HFFc6 (cell line): ENCODE data around the gene RTN4RL1. TPM values are rescaled to one million over a fixed set of nuclear protein-coding genes. Genes with fewer than 3 reads are reported as not detected.

Experiments
- DNase-seq: peaks from one replicate; pipeline ENCODE4 v3.0.0-alpha.2; 2018
- H3K27ac Mint-ChIP-seq: 2 replicates; pipeline ENCODE4 v1.8.0; 2020; ENCODE audit warnings: mild to moderate bottlenecking, mixed read lengths
- H3K27me3 Mint-ChIP-seq: 2 replicates; pipeline ENCODE4 v1.8.0; 2021; ENCODE audit warnings: mild to moderate bottlenecking, moderate library complexity, mixed read lengths; ENCODE audit not compliant: insufficient read depth
- H3K36me3 Mint-ChIP-seq: 2 replicates; pipeline ENCODE4 v1.8.0; 2021; ENCODE audit warnings: low read depth, mixed read lengths
- H3K4me1 Mint-ChIP-seq: 2 replicates; pipeline ENCODE4 v1.8.0; 2020; ENCODE audit warnings: low read depth, mixed read lengths
- H3K4me3 Mint-ChIP-seq: 2 replicates; pipeline ENCODE4 v1.8.0; 2020; ENCODE audit warnings: mild to moderate bottlenecking, moderate library complexity, mixed read lengths
- H3K9me3 Mint-ChIP-seq: 2 replicates; pipeline ENCODE4 v1.8.0; 2020; ENCODE audit warnings: mild to moderate bottlenecking, mixed read lengths
- total RNA-seq, 6 experiments: library from RNA; stranded (reverse); fragmentation: NEBNext Ultra II Directional; extraction: Animal tissue kit (Norgen Biotek cat#: 25700); gene quantifications; 2 replicates in 1 of 6; 3 replicates in 5 of 6; pipeline ENCODE4 v1.2.3, GENCODE V29; 2021
- TF ChIP-seq, protein P1 (sequence below): fragments of 200-600 bp; sonication (generic); IDR thresholded peaks from 2 replicates; pipeline ENCODE4 v1.5.0; 2021; ENCODE audit warnings: antibody characterized with exemption, mild to moderate bottlenecking

RTN4RL1 gene
- total RNA-seq, 6 experiments from 2014 or later = 0.33 to 0.60 (median 0.39) TPM

DNA sequence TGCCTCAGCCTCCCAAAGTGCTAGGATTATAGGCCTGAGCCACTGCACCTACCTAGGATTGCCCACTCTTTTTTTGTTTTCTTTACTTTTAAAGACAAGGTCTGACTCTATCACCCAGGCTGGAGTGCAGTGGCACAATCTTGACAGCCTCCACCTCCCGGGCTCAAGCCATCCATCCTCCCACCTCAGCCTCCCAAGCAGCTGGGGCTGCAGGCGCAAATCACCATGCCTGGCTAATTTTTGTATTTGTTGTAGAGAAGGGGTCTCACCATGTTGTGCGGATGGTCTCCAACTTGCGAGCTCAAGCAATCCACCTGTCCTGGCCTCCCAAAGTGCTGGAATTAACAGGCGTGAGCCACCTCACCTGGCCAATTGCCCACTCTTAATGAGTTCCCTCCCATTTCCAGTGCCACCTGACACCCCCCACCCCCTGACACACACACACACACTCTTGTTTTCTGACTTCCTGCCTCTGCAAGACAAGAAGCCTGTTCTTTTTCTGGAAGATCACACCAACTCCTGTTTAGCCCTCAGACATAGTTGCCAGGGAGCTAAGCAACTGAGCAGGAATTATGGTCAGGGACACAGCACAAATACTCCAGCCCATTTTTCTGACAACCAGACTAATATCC lies 19.2 kb upstream of the RTN4RL1 start:
- H3K27ac Mint-ChIP-seq = peak overlapping the region; percentile 96

DNA sequence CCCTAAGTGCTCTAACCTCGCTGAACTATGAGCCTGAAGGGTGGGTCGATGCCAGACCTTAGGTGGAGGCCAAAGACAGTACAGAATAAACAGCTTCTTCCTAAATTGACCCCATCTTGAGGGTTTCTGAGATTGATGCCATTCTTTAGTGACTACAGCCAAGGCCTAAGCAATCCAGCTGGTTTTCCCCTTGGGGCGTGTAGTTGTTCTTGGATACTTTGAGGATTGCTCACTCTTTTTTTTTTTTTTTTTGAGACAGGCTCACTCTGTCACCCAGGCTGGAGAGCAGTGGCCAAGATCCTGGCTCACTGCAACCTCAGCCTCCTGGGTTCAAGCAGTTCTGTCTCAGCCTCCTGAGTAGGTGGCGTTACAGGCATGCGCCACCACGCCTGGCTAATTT lies 18.7 kb upstream of the RTN4RL1 start:
- H3K4me1 Mint-ChIP-seq = peaks cover 49% of the 10 kb centered on the region
- H3K27me3 Mint-ChIP-seq = no peaks in the 10 kb centered on the region; the same call in none of the 2 replicates
- no peaks in the 10 kb centered on the region for H3K9me3 Mint-ChIP-seq
- peaks cover 27% of the 10 kb centered on the region for H3K36me3 Mint-ChIP-seq
- DNase-seq = peak; percentile 80
- TF ChIP-seq, protein P1, sequence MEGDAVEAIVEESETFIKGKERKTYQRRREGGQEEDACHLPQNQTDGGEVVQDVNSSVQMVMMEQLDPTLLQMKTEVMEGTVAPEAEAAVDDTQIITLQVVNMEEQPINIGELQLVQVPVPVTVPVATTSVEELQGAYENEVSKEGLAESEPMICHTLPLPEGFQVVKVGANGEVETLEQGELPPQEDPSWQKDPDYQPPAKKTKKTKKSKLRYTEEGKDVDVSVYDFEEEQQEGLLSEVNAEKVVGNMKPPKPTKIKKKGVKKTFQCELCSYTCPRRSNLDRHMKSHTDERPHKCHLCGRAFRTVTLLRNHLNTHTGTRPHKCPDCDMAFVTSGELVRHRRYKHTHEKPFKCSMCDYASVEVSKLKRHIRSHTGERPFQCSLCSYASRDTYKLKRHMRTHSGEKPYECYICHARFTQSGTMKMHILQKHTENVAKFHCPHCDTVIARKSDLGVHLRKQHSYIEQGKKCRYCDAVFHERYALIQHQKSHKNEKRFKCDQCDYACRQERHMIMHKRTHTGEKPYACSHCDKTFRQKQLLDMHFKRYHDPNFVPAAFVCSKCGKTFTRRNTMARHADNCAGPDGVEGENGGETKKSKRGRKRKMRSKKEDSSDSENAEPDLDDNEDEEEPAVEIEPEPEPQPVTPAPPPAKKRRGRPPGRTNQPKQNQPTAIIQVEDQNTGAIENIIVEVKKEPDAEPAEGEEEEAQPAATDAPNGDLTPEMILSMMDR = no peak
- H3K27ac Mint-ChIP-seq = peak overlapping the region; percentile 96
- peak overlapping the region; percentile 93 for H3K4me3 Mint-ChIP-seq

More for the DNA sequence above, 19.2 kb upstream of the RTN4RL1 start:
- Mint-ChIP-seq H3K27me3 (no peaks in the 10 kb centered on the region; the same call in none of the 2 replicates), H3K36me3 (peaks cover 27% of the 10 kb centered on the region), H3K9me3 (no peaks in the 10 kb centered on the region), H3K4me3 (peak overlapping the region; percentile 35), H3K4me1 (peaks cover 55% of the 10 kb centered on the region)
- DNase-seq = no peak
- TF ChIP-seq, protein P1 = no peak

DNA sequence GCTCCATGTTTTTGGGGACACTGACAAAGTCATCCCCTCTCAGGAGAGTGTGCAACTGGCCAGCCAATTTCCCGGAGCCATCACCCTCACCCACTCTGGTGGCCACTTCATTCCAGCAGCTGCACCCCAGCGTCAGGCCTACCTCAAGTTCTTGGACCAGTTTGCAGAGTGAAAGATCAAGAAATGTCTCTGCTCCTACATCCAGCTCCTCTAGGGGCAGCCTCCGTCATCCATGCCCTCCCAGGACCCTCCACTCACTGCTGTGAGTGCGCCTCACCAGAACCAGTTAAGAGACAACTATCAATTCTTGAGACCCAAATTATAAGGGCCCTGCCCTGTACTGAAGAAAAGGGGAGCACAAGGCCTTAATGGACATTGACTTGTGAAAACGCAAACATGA lies 17.8 kb upstream of the RTN4RL1 start:
- Mint-ChIP-seq H3K27me3 (no peaks in the 10 kb centered on the region; the same call in none of the 2 replicates), H3K4me1 (peaks cover 41% of the 10 kb centered on the region), H3K27ac (peak overlapping the region; percentile 96), H3K36me3 (peaks cover 34% of the 10 kb centered on the region), H3K4me3 (peak overlapping the region; percentile 93), H3K9me3 (no peaks in the 10 kb centered on the region)
- no peak for DNase-seq
- TF ChIP-seq, protein P1 = no peak; the same call in 1 of the 2 replicates

DNA sequence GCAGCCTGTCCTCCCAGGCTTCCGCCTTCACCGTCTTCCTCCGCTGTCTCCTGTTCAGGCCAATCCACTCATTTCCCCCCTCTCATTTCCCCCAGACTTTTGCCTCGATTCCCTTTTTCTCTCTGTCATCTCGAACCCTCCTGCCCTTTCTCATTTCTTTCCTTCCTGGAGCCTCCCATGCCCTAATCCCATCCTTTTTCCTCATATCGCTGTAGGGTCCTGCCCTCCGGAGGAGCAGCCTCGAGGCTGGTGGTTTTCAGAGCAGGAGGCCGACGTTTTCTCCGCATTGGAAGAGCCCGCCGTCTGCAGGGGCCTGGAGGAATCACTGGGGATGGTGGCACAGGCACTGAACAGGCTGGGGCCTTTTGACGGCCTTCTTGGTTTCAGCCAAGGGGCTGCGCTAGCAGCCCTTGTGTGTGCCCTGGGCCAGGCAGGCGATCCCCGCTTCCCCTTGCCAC lies 17.3 kb upstream of the RTN4RL1 start:
- Mint-ChIP-seq H3K27me3 (no peaks in the 10 kb centered on the region; the same call in none of the 2 replicates), H3K27ac (peak overlapping the region; percentile 96), H3K36me3 (peaks cover 38% of the 10 kb centered on the region), H3K4me1 (peaks cover 41% of the 10 kb centered on the region), H3K4me3 (peak overlapping the region; percentile 93), H3K9me3 (no peaks in the 10 kb centered on the region)
- TF ChIP-seq, protein P1 = no peak; the same call in 1 of the 2 replicates
- DNase-seq = no peak

DNA sequence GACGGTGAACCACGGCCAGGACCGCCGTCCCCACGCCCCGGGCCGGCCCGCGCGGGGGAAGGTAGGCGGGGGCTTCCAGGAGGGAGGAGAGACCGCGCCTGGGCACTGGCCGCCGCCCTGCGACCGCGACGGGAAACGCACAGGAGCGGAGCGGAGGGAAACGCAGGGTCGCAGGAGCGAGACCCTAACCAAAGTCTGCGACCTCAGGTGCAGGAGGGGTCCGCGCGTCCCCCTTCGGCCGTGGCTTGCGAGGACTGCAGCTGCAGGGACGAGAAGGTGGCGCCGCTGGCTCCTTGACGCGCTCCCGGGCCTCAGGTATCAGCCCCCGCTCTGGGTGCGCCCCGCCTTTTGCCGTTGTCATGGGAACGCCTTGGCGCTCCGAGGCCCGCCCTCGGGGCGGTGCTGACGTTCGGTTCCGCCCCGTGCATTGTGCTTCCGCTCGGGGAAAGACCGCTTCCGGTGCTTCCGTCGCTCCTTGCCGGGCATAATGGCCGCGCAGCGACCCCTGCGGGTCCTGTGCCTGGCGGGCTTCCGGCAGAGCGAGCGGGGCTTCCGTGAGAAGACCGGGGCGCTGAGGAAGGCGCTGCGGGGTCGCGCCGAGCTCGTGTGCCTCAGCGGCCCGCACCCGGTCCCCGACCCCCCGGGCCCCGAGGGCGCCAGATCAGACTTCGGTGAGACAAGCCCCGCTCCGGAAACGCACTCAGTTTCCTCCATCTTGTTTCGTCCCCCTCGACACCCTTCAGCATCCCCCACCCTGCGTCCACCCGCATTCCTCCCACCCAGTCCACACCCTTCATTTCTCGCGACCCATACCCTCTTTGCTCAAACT lies 16.6 kb upstream of the RTN4RL1 start, which contains the start of gene OVCA2:
TSS of gene OVCA2 (plus strand) at position 462 of the 829 bp plus-strand sequence. CDS start at position 488, 26 bp downstream.
- DNase-seq = peak; percentile 91
- Mint-ChIP-seq H3K9me3 (no peaks in the 10 kb centered on the region), H3K27me3 (no peaks in the 10 kb centered on the region; the same call in none of the 2 replicates), H3K4me3 (peak within 1 kb of the TSS; percentile 93), H3K36me3 (peaks cover 41% of the 10 kb centered on the region), H3K27ac (peak within 1 kb of the TSS; percentile 96), H3K4me1 (peaks cover 41% of the 10 kb centered on the region)
- TF ChIP-seq, protein P1 = peak; percentile 72
